Testis (tissue), 3 donors: ENCODE results near the gene RC3H2. TPM values are rescaled to one million over a fixed set of nuclear protein-coding genes. Genes with fewer than 3 reads are reported as not detected.

ENCODE experiments used
- DNase-seq: peaks from one replicate; pipeline ENCODE4 v3.0.0-alpha.2; 2019
- H3K27ac ChIP-seq, 2 donors: fragments of 200-600 bp; sonication (generic); one replicate each; pipeline ENCODE4 v1.5.1; 2019
- H3K27me3 ChIP-seq: fragments of 200-600 bp; sonication (generic); one replicate; pipeline ENCODE4 v1.5.1; 2019
- H3K36me3 ChIP-seq: fragments of 200-600 bp; sonication (generic); one replicate; pipeline ENCODE4 v1.5.1; 2017; ENCODE audit warnings: low read depth; ENCODE audit errors: missing control alignments
- H3K4me1 ChIP-seq: fragments of 200-600 bp; sonication (generic); one replicate; pipeline ENCODE4 v1.5.1; 2019
- H3K4me3 ChIP-seq, 2 donors: fragments of 200-600 bp; sonication (generic); one replicate each; pipeline ENCODE4 v1.5.1; 2017 to 2019
- H3K9me3 ChIP-seq: fragments of 200-600 bp; sonication (generic); one replicate; pipeline ENCODE4 v1.5.1; 2017
- CTCF ChIP-seq, 3 experiments: fragments of 450-650 bp in 2 of 3; fragments of 200-600 bp in 1 of 3; sonication (generic) in 1 of 3; IDR thresholded peaks; one replicate each; pipeline ENCODE4 v1.5.1; 2016 to 2019; ENCODE audit warnings: antibody characterized with exemption in 3 of 3, mild to moderate bottlenecking in 2 of 3, moderate library complexity in 1 of 3
- POLR2A ChIP-seq: fragments of 450-650 bp; IDR thresholded peaks from one replicate; pipeline ENCODE4 v1.6.1; 2017; ENCODE audit warnings: antibody characterized with exemption, mild to moderate bottlenecking, moderate library complexity
- WGBS, 2 donors: methylation state at CpG; one replicate each; pipeline ENCODE4 v1.1.5; 2018; 5-methylcytosine and 5-hydroxymethylcytosine counted together
- intact Hi-C: fragments of 100-400 bp; cut with DNase I; formaldehyde crosslinking; loops from one replicate; pipeline ENCODE4 v1.15.1; 2023; ENCODE audit warnings: low total_unique reads
- polyA plus RNA-seq: library from polyadenylated mRNA; stranded (reverse); fragments of 350-450 nt; fragmentation: Illumina TruSeq; extraction: RNeasy Lipid Tissue Mini Kit (QIAGEN cat#74804); gene quantifications from one replicate; pipeline ENCODE4 v1.2.3, GENCODE V29; 2014; ENCODE audit warnings: low read depth, low replicate concordance; ENCODE audit not compliant: insufficient read depth
- total RNA-seq, 2 donors: library from RNA; depleted of rRNA; stranded (reverse); fragments of >200 nt; gene quantifications; one replicate each; pipeline ENCODE4 v1.2.3, GENCODE V29; 2016

RC3H2 gene
- total and polyA plus RNA-seq, 3 donors from 2014 or later = 26.1 to 78.6 (median 70.6) TPM

GRCh38 chr9:122941582-122942234 lies 36.5 kb upstream of the RC3H2 start:
- peak overlapping the region; percentile 82 to 85 for H3K4me3 ChIP-seq
- H3K9me3 ChIP-seq = no peaks in the 10 kb centered on the region
- peaks cover 25% of the 10 kb centered on the region for H3K4me1 ChIP-seq
- no peaks in the 10 kb centered on the region for H3K36me3 ChIP-seq
- H3K27ac ChIP-seq = peak overlapping the region; percentile 92 to 94
- TF ChIP-seq CTCF (IDR thresholded peaks at IDR 0.05) = no peak
- no peak for TF ChIP-seq POLR2A
- intact Hi-C loops = no loop called here
- DNase-seq = no peak
- H3K27me3 ChIP-seq = no peaks in the 10 kb centered on the region
- WGBS, 2 donors = 3 to 6% methylated on average over 17 of the region's 17 CpGs

DNA sequence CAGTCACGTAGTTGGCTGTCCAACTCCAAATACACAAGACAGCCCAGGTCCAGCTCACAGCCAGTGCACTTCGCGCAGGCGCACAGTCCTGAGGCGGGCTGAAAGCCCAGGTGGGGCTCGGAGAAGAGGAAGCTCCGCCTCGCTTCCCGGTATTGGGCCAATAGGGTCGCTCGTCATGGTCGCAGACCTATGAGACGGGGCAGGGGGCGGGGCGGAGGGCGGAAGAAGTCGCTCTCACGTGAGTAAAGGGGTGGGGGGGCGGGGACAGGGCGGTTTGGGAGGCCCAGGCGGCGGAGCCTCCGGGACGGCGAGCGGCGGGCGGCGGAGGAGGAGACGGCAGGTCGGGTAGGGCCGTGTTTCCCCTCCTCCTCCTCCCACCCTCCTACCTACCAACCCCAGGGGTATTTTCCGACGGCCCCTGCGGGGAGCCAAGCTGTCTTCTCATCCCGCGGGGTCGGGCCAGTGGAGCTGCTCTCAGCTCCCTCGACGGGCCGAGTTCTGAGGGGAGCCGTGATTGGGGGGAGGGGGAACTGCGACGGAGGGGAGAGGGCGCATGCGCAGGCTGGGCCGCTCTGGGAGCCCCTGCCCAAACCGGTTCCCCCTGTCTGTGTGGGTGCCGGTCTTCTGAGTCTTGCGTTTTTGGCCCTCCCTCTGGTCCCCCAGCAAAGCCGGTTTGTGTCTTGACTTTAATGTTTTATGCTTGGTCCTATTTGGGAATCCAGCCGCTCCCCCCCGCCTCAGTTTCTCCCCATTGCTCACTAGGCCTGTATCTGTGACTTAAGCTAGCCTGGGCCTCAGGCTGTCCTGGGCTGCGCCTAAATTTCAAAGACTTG lies 35.8 kb upstream of the RC3H2 start, which contains the start of gene RABGAP1:
RABGAP1 (plus strand) TSS at position 272 of the 833 bp plus-strand sequence. CDS start 16,040 bp downstream, outside the sequence.
- DNase-seq = peak; percentile 99
- no peak for TF ChIP-seq CTCF (IDR thresholded peaks at IDR 0.05)
- no peak for TF ChIP-seq POLR2A
- Histone ChIP-seq H3K9me3 (no peaks in the 10 kb centered on the region), H3K27ac (peak within 1 kb of the TSS; percentile 92 to 94), H3K36me3 (no peaks in the 10 kb centered on the region), H3K4me3 (peak within 1 kb of the TSS; percentile 82 to 85), H3K27me3 (no peaks in the 10 kb centered on the region), H3K4me1 (peaks cover 26% of the 10 kb centered on the region)
- intact Hi-C loops = no loop called here
- 0 to 1% methylated on average over 25 to 34 of the region's 54 CpGs for WGBS, 2 donors

- WGBS, 2 donors = 18 to 30% methylated on average over 5 to 6 of the region's 6 CpGs
- H3K27me3 ChIP-seq = no peaks in the 10 kb centered on the region
- intact Hi-C loops = no loop called here
- TF ChIP-seq POLR2A = no peak
- TF ChIP-seq CTCF (IDR thresholded peaks at IDR 0.05) = no peak
- no peaks in the 10 kb centered on the region for H3K36me3 ChIP-seq
- H3K9me3 ChIP-seq = no peaks in the 10 kb centered on the region
- H3K4me1 ChIP-seq = peaks cover 28% of the 10 kb centered on the region
- no peak for DNase-seq
- H3K27ac ChIP-seq = peak overlapping the region; percentile 64 to 94
- peak overlapping the region; percentile 82 to 85 for H3K4me3 ChIP-seq
These were observed 35.2 kb upstream of the RC3H2 start for GRCh38 chr9:122940454-122940748.

DNA sequence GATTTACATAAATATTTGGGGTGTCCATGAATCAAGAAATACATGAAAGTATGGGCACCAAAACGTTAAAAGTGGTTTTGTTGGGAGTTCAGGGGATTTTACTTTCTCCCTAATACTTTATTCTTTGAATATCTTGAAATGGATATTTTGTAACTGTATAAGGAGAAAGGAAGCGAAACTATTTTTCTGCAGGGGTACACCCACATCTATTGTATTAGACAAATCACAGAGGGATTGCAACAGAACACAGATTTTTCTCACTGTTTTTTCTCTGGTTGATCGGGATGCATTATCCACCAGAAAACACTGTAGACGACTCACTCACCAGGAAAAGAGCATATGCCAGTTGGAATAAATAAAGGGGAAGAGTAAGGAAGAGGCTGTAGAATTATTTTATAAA lies 34.4 kb upstream of the RC3H2 start:
- no peak for DNase-seq
- intact Hi-C loops = no loop called here
- no peak overlapping the region for H3K27ac ChIP-seq
- H3K4me3 ChIP-seq = no peak overlapping the region
- TF ChIP-seq CTCF (IDR thresholded peaks at IDR 0.05) = no peak
- TF ChIP-seq POLR2A = no peak
- H3K9me3 ChIP-seq = no peaks in the 10 kb centered on the region
- 41 to 49% methylated on average over 4 of the region's 4 CpGs for WGBS, 2 donors
- H3K36me3 ChIP-seq = no peaks in the 10 kb centered on the region
- no peaks in the 10 kb centered on the region for H3K27me3 ChIP-seq
- H3K4me1 ChIP-seq = peaks cover 28% of the 10 kb centered on the region
